Daoy (cell line): ENCODE results near the gene CALB2. TPM values are rescaled to one million over a fixed set of nuclear protein-coding genes. Genes with fewer than 3 reads are reported as not detected.
A peak's percentile ranks its signal among the peaks of the same experiment; 100 is the strongest.

Experiments used
- DNase-seq: peaks from one replicate; pipeline ENCODE4 v3.0.0-alpha.2; 2015; ENCODE audit warnings: low read depth
- total RNA-seq: library from RNA; depleted of rRNA; stranded (reverse); fragments of >200 nt; shearing (Covaris generic); gene quantifications from 2 replicates; pipeline ENCODE4 v1.2.3, GENCODE V29; 2014; rRNA removed

CALB2 gene
- total RNA-seq, 1 experiment from 2014 or later: 8.1 TPM

DNA sequence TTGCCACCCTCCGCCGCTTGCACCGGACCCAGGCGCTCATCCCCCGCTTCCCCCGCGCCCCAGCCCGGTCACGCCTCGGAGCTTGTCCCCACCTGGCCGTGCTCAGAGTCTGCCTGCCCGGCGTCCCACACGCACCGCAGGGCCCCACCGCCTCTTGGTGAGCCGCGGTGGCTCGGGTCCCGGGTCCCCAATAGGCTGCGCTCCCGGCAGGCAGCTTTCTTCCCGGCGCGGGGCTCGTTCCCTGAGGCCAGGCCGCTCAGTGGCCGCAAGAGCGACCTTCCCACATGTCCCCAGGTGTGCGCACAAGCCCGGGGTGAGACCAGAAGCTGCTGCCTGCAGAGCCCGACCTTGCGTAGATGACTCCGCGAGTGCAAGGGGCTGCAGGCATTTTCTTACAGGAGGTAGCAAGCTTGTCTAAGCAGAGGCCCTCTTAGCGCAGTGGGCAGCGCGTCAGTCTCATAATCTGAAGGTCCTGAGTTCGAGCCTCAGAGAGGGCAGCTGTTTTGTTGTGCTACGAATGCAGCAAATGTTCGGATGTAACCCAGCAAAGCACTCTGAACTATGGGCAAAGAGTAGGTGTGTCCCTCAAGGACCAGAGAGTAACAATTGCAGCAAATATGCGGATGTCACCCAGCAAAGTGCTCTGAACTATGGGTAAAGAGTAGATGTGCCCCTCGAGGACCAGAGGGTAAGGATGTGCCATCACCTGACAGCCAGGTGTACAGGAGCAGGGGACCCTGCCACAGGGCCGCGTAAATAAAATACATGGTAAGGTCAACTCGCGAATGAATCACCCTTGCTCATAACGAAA, 67.8 kb downstream of the CALB2 start:
- peak; percentile 92 for DNase-seq

DNA sequence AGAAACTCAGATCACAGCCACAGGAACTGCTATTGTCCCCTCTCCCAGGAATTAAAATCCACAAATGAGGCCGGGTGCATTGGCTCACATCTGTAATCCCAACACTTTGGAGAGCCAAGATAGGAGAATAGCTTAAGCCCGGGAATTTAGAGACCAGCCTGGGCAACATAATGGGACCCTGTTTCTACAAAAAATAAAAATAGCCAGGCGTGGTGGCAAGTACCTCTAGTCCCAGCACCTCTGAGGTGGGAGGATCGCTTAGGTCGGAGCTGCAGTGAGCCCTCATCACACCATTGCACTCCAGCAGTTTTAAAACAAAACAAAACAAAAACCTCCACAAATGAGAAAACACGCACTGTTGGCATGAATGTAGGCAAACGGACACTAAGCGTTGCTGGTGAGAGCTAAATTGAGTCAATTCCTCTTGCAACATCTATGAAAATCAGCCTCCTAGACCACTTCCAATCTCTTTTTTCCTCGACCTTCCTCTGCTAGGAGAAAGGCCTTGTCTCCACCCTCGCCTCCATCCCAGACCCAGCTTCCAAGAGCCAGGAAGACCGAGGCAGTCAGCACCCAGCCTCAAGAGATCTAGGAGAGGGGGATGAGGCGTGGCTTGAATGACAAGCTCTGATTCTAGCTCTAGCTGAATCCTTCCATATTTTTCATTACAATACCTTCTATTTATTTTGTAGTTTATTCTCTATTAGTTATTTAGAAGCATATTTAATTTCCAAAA, 68.5 kb downstream of the CALB2 start:
- no peak for DNase-seq

DNA sequence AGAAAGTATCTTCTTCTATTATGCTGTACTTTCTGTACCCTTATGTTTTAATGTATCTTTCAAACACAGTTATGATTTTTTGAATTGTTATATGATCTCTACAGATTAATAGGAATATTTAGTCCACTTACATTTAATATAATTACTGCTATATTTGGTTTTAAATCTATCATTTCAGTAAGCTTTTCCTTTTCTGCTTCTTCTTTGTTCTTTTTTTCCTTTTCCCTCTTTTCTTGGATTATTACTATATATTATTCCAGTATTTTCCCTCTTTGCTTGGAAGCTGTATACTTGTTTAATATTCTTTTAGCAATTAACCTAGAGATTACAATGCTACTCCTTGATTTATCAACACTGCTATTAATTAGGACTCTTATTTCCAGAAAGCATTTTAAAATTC, 69.9 kb downstream of the CALB2 start:
- DNase-seq: no peak

DNA sequence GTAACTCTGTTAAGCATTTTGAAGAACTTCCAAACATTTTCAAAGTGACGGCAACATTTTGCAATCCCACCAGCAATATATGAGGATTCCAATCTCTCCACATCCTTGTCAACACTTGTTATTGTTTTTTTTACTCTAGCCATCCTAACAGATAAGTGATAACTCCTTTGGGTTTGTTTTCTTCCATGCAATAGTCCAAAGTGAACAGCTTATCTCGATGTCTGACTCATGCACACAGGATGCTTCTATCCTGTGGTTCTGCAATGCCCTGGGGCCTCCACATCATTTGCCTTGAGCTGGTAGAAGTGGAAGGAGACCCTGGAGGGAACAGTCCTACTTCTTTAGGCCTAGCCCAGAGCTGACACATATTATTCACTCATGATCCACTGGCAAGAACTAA, 70.4 kb downstream of the CALB2 start:
- DNase-seq: no peak

DNA sequence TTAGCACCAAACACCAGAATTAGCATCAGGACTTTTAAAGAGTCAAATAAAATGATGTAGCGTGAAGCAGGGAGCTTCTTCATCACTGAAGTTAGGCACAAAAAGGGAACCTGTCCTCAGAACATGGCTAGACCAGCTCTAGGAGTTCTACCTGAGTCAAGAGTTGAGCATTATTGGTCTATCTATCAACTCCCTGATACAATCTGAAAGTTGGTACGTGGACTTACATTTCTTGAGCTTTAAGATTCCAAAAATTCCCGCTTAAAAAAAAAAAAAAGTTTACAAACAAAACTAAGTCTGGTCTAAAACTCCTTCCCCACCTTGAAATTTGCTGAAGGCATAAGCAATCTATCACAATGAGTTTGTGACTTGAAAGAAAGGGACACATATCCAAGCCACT, 71.1 kb downstream of the CALB2 start:
- no peak for DNase-seq

DNA sequence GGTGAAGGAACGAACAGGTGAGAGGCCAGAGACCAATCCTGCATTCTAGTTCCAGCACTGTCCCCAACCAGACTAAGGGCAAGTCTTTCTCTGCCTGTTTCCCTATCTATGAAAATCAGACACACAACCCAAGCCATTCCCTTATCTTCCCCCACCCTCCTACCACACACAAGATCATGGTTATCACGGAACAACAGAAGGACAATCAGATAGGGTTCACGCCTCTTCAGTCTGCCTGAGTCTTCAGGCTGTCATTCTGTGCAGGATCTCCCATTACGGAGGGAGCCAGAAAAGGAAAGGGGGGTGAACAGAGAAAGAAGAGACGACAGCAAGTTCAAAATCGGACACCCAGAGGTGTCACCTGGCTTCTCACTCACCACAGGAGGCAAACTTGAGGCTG, 72.2 kb downstream of the CALB2 start:
- no peak for DNase-seq

DNA sequence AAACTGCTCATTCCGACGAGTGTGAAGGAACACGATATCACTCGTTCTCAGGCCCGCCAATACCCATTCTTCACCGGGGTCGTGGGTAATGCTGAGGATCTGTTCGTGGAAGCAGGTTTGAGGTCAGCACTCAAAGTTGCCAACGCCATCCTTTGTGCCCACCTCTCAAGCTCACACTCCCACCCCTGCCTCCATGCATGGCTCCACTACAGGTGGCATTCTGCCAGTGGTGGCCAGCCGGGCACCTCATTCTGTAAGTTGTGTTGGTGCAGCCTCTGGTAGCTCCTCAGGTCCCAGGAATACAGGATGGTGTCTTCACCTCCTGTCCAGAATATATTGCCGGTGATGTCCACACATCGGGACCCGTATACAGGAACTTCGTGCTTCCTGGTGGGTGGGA, 72.7 kb downstream of the CALB2 start:
- DNase-seq: no peak

DNA sequence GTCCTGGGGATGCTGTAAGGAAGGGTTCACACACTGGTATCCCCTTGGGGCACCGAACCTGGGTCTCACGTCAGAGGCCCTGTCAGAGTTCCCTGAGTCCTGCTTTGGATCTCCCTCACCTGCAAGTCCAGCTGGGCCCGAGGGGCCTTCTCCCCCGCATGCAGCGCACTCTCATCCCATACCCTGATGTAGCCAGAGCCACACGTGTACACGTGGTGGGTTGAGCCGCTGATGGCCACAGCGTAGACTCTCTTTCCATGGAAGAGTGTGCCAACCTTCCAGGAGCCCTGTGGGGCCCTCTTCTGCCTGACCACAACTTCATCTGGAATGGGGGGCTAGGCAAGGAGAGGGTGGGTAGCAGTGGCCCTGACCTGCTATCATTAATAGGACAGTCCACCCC, 73.5 kb downstream of the CALB2 start:
- no peak for DNase-seq

DNA sequence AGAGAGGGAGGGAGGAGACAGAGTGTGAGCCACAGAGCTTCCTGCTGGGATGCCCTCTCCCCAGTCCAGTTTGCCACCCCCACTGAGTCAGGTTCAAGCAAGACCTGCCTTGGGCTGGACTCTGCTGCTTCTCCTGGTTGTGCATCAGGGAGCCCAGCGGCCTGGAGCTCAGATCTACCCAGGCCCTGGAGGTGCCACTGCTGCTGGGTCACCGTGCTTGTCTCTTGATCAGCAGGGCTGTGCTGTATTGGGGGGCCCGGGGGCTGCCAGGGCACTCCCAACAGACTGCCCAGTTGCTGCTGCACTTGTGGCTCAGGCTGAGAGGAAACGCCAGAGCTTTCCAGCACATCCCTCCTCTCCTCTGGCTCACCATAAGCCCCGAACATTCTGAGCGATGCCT, 74.4 kb downstream of the CALB2 start:
- DNase-seq: no peak

DNA sequence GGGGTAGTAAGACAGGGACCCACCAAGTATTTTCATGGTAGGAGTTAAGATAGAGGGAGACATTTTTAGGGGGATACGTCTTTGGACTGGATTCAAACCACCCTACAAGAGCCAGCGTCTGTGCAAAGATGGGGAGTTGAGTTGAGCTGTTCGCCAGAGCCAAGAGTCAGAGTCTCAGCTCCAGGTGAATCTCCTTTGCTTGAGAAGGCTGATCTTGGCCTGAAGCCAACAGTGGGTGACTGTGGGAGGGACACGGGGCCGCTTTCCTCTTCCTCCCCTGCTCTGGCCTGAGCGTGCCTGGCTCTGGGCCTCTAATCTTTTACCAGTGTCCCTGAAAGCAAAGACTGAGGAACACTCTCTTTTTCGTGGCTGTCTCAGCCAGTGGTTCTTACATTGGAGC, 78.0 kb downstream of the CALB2 start:
- DNase-seq: no peak

DNA sequence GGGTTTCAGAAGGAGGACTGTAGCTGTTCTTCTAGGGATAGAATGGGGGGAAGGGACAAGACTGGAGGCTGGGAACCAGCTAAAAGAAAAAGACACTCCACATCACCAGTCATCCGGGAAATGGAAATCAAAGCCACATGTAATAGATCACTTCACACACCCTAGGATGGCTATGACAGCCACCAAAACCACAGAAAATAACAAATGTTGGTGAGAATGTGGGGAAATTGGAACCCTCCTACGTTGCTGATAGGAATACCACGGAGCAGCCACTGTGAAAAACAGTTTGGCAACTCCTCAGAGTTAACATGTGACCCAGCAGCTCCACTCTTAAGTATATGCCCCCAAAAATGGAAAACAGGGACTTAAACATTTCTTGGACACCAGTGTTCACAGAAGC, 81.0 kb downstream of the CALB2 start:
- no peak for DNase-seq

Other genes with a start within 250 kb of the CALB2 start
- 1.1 and 2.5 TPM in 2 replicates for gene HYDIN, start 128.0 kb upstream of the CALB2 start, total RNA-seq
- 17.6 and 20.6 TPM in 2 replicates for gene CMTR2, start 69.3 kb upstream of the CALB2 start, total RNA-seq
- not detected in 2 replicates for gene TLE7, start 83.3 kb downstream of the CALB2 start, total RNA-seq
- 9.6 and 11.5 TPM in 2 replicates for gene ZNF23, start 103.5 kb downstream of the CALB2 start, total RNA-seq
- gene ZNF19, start 130.6 kb downstream of the CALB2 start, total RNA-seq: 1.6 and 2.1 TPM in 2 replicates
- gene CHST4, start 167.7 kb downstream of the CALB2 start, total RNA-seq: 0.06 and 0.30 TPM in 2 replicates
- gene TAT, start 218.4 kb downstream of the CALB2 start, total RNA-seq: not detected in 2 replicates